GM18517 (cell line): ENCODE measurements around the gene CNTNAP5.

Source experiments
- ATAC-seq: cut with Tn5 transposase; IDR thresholded peaks from one replicate; pipeline ENCODE4 v1.9.1; 2021; ENCODE audit warnings: mild to moderate bottlenecking, moderate library complexity; ENCODE audit not compliant: unreplicated experiment

The CNTNAP5 gene

GRCh38 chr2:124053796-124054195, 28.7 kb downstream of the CNTNAP5 start:
- no peak for ATAC-seq

- no peak for ATAC-seq
These were observed 38.5 kb downstream of the CNTNAP5 start for GRCh38 chr2:124063596-124063995.

GRCh38 chr2:124065636-124066035, 40.5 kb downstream of the CNTNAP5 start:
- ATAC-seq: no peak

- ATAC-seq: no peak
These were observed 41.7 kb downstream of the CNTNAP5 start for GRCh38 chr2:124066776-124067175.

- no peak for ATAC-seq
These were observed 54.0 kb downstream of the CNTNAP5 start for GRCh38 chr2:124079045-124079444.

GRCh38 chr2:124080281-124081153, 55.4 kb downstream of the CNTNAP5 start:
- no peak for ATAC-seq

- ATAC-seq: no peak
These were observed 56.1 kb downstream of the CNTNAP5 start for GRCh38 chr2:124081154-124081716.

- ATAC-seq: no peak
These were observed 63.5 kb downstream of the CNTNAP5 start for GRCh38 chr2:124088616-124089015.

GRCh38 chr2:124091721-124092120, 66.6 kb downstream of the CNTNAP5 start:
- ATAC-seq: no peak

GRCh38 chr2:124092651-124093050, 67.6 kb downstream of the CNTNAP5 start:
- ATAC-seq: no peak

GRCh38 chr2:124104914-124105313, 79.8 kb downstream of the CNTNAP5 start:
- no peak for ATAC-seq

- ATAC-seq: no peak
These were observed 87.1 kb downstream of the CNTNAP5 start for GRCh38 chr2:124112206-124112605.

GRCh38 chr2:124112966-124113365, 87.9 kb downstream of the CNTNAP5 start:
- no peak for ATAC-seq

GRCh38 chr2:124120246-124120645, 95.2 kb downstream of the CNTNAP5 start:
- ATAC-seq: no peak

GRCh38 chr2:124121106-124121505, 96.0 kb downstream of the CNTNAP5 start:
- no peak for ATAC-seq

- ATAC-seq: no peak
These were observed 96.7 kb downstream of the CNTNAP5 start for GRCh38 chr2:124121760-124122275.

- no peak for ATAC-seq
These were observed 97.3 kb downstream of the CNTNAP5 start for GRCh38 chr2:124122340-124122739.

GRCh38 chr2:124131276-124131675, 106.2 kb downstream of the CNTNAP5 start:
- ATAC-seq: no peak

- ATAC-seq: no peak
These were observed 111.0 kb downstream of the CNTNAP5 start for GRCh38 chr2:124136110-124136509.

GRCh38 chr2:124138076-124138475, 113.0 kb downstream of the CNTNAP5 start:
- ATAC-seq: no peak

- no peak for ATAC-seq
These were observed 120.9 kb downstream of the CNTNAP5 start for GRCh38 chr2:124145982-124146381.

- ATAC-seq: no peak
These were observed 122.5 kb downstream of the CNTNAP5 start for GRCh38 chr2:124147552-124147951.
